ENCODE results near the gene CENPF. TPM values are rescaled to one million over a fixed set of nuclear protein-coding genes. Genes with fewer than 3 reads are reported as not detected.

CENPF gene
- total RNA-seq, 4 donors from 2014 or later = 0.32 to 1.2 (median 0.99) TPM

- intact Hi-C loops (cut with DNase I) = no loop called here
- Histone ChIP-seq H3K4me3 (no peak overlapping the region), H3K27ac (replicated peaks in 1 of 4) (no peak overlapping the region), H3K9me3 (no peaks in the 10 kb centered on the region), H3K27me3 (no peaks in the 10 kb centered on the region), H3K36me3 (no peaks in the 10 kb centered on the region), H3K4me1 (no peaks in the 10 kb centered on the region)
- 80% methylated on average over 1 of the region's 1 CpG for WGBS
- TF ChIP-seq EP300 (IDR thresholded peaks at IDR 0.05) = no peak
- no peak for TF ChIP-seq POLR2AphosphoS5 (IDR thresholded peaks at IDR 0.05)
- TF ChIP-seq, protein P1, sequence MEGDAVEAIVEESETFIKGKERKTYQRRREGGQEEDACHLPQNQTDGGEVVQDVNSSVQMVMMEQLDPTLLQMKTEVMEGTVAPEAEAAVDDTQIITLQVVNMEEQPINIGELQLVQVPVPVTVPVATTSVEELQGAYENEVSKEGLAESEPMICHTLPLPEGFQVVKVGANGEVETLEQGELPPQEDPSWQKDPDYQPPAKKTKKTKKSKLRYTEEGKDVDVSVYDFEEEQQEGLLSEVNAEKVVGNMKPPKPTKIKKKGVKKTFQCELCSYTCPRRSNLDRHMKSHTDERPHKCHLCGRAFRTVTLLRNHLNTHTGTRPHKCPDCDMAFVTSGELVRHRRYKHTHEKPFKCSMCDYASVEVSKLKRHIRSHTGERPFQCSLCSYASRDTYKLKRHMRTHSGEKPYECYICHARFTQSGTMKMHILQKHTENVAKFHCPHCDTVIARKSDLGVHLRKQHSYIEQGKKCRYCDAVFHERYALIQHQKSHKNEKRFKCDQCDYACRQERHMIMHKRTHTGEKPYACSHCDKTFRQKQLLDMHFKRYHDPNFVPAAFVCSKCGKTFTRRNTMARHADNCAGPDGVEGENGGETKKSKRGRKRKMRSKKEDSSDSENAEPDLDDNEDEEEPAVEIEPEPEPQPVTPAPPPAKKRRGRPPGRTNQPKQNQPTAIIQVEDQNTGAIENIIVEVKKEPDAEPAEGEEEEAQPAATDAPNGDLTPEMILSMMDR (IDR thresholded peaks at IDR 0.05) = no peak
- TF ChIP-seq POLR2A (IDR thresholded peaks at IDR 0.05; ENCODE audit: low read depth) = no peak
- DNase-seq (ENCODE audit: extremely low spot score) = no peak
Observed at GRCh38 chr1:214565310-214565709, 37.7 kb upstream of the CENPF start.

- 78% methylated on average over 3 of the region's 3 CpGs for WGBS
Observed at GRCh38 chr1:214566158-214567104, 36.6 kb upstream of the CENPF start.

DNA sequence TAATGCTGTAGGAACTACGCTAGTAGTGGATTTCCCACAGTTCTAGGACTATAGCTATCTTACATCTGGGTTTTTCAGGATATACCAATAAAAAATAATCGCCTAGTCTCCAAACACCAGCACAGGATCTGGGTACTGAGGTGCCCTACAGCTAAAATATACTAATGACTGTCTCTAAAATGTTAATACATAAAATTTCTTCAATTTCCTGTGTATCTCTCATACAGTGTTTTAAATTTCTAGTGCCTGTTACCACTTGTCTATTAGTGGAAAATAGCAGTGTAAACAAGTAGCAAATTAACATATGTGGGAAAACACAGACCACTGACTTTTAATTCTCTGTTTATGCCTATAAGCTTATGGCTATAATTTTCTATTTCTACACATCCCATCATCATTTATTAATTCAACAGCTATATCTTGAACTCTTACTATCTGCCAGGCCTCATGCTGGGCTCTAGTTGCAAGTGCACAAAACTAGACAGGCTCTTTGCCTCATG lies 35.5 kb upstream of the CENPF start:
- no peaks in the 10 kb centered on the region for H3K36me3 ChIP-seq
- intact Hi-C loops (cut with DNase I) = no loop called here
- H3K27me3 ChIP-seq = no peaks in the 10 kb centered on the region
- H3K9me3 ChIP-seq = no peaks in the 10 kb centered on the region
- no peak overlapping the region for H3K27ac ChIP-seq (replicated peaks in 1 of 4)
- H3K4me1 ChIP-seq = no peaks in the 10 kb centered on the region
- TF ChIP-seq POLR2AphosphoS5 (IDR thresholded peaks at IDR 0.05) (no peak), POLR2A (IDR thresholded peaks at IDR 0.05; ENCODE audit: low read depth) (no peak), EP300 (IDR thresholded peaks at IDR 0.05) (no peak)
- TF ChIP-seq, protein P1 (IDR thresholded peaks at IDR 0.05) = no peak
- H3K4me3 ChIP-seq = no peak overlapping the region
- no peak for DNase-seq (ENCODE audit: extremely low spot score)
- WGBS = 92% methylated on average over 2 of the region's 2 CpGs

More at GRCh38 chr1:214566158-214567104, 36.6 kb upstream of the CENPF start:
- DNase-seq (ENCODE audit: extremely low spot score) = no peak
- H3K36me3 ChIP-seq = no peaks in the 10 kb centered on the region
- H3K4me1 ChIP-seq = no peaks in the 10 kb centered on the region
- TF ChIP-seq, protein P1 (IDR thresholded peaks at IDR 0.05) = no peak
- no peak for TF ChIP-seq POLR2AphosphoS5 (IDR thresholded peaks at IDR 0.05)
- TF ChIP-seq POLR2A (IDR thresholded peaks at IDR 0.05; ENCODE audit: low read depth) = no peak
- TF ChIP-seq EP300 (IDR thresholded peaks at IDR 0.05) = no peak
- H3K4me3 ChIP-seq = no peak overlapping the region
- H3K27ac ChIP-seq (replicated peaks in 1 of 4) = no peak overlapping the region
- no peaks in the 10 kb centered on the region for H3K27me3 ChIP-seq
- intact Hi-C loops (cut with DNase I) = no loop called here
- H3K9me3 ChIP-seq = no peaks in the 10 kb centered on the region

DNA sequence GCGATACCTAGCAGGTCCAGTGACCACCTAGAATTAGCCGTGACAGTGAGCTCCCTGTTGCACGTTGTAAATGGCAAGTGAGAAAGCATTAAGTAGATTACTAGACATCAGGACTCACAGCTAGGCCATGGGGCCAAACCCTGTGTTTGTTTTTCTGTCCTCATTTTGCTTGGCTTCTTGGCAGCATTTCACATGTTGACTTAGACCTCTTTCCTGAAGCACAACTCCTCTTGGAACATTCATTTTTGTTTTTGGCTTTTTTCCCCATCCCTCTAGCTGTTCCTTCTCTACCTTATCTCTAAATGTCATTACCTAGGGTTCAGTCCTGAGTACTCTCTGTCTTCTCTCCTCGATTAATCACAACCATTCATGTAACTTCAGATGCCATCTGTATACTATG lies 34.7 kb upstream of the CENPF start:
- no peaks in the 10 kb centered on the region for H3K27me3 ChIP-seq
- no peak overlapping the region for H3K4me3 ChIP-seq
- no peak overlapping the region for H3K27ac ChIP-seq (replicated peaks in 1 of 4)
- WGBS = 91% methylated on average over 4 of the region's 4 CpGs
- no peaks in the 10 kb centered on the region for H3K36me3 ChIP-seq
- intact Hi-C loops (cut with DNase I) = no loop called here
- TF ChIP-seq POLR2A (IDR thresholded peaks at IDR 0.05; ENCODE audit: low read depth) (no peak), EP300 (IDR thresholded peaks at IDR 0.05) (no peak), POLR2AphosphoS5 (IDR thresholded peaks at IDR 0.05) (no peak)
- TF ChIP-seq, protein P1 (IDR thresholded peaks at IDR 0.05) = no peak
- DNase-seq (ENCODE audit: extremely low spot score) = no peak
- no peaks in the 10 kb centered on the region for H3K4me1 ChIP-seq
- no peaks in the 10 kb centered on the region for H3K9me3 ChIP-seq

Measured in esophagus muscularis mucosa (tissue), 4 donors.